ENCODE measurements around the gene PHEX. TPM values are rescaled to one million over a fixed set of nuclear protein-coding genes. Genes with fewer than 3 reads are reported as not detected.
A peak's percentile ranks its signal among the peaks of the same experiment; 100 is the strongest.

The PHEX gene
- total RNA-seq, 1 donor from 2014 or later = 0.96 TPM

GRCh38 chrX:22147942-22148341, 115.8 kb downstream of the PHEX start:
- peaks cover 28% of the 10 kb centered on the region for H3K9me3 Mint-ChIP-seq
- no peak for TF ChIP-seq CTCF (IDR thresholded peaks at IDR 0.05; ENCODE audit: unreplicated experiment)
- H3K4me1 Mint-ChIP-seq = peaks cover 15% of the 10 kb centered on the region
- peaks cover 10% of the 10 kb centered on the region for H3K36me3 Mint-ChIP-seq
- H3K27ac Mint-ChIP-seq = peak overlapping the region; percentile 83
- no peak for DNase-seq (ENCODE audit: low spot score in 2 of 2, unreplicated experiment in 2 of 2)
- H3K27me3 Mint-ChIP-seq (ENCODE audit: low read depth) = no peaks in the 10 kb centered on the region
- H3K4me3 Mint-ChIP-seq = no peak overlapping the region

GRCh38 chrX:22148565-22148964, 116.4 kb downstream of the PHEX start:
- Mint-ChIP-seq H3K27ac (no peak overlapping the region), H3K27me3 (ENCODE audit: low read depth) (no peaks in the 10 kb centered on the region)
- TF ChIP-seq CTCF (IDR thresholded peaks at IDR 0.05; ENCODE audit: unreplicated experiment) = no peak

GRCh38 chrX:22150371-22150770, 118.2 kb downstream of the PHEX start:
- Mint-ChIP-seq H3K27me3 (ENCODE audit: low read depth) (no peaks in the 10 kb centered on the region), H3K27ac (no peak overlapping the region), H3K9me3 (peaks cover 23% of the 10 kb centered on the region), H3K4me1 (peaks cover 12% of the 10 kb centered on the region), H3K4me3 (no peak overlapping the region), H3K36me3 (peaks cover 10% of the 10 kb centered on the region)
- DNase-seq (ENCODE audit: low spot score in 2 of 2, unreplicated experiment in 2 of 2) = no peak
- TF ChIP-seq CTCF (IDR thresholded peaks at IDR 0.05; ENCODE audit: unreplicated experiment) = no peak

More at GRCh38 chrX:22148565-22148964, 116.4 kb downstream of the PHEX start:
- peaks cover 10% of the 10 kb centered on the region for H3K36me3 Mint-ChIP-seq
- DNase-seq (ENCODE audit: low spot score in 2 of 2, unreplicated experiment in 2 of 2) = no peak
- no peak overlapping the region for H3K4me3 Mint-ChIP-seq
- peaks cover 25% of the 10 kb centered on the region for H3K9me3 Mint-ChIP-seq
- peaks cover 15% of the 10 kb centered on the region for H3K4me1 Mint-ChIP-seq

- H3K36me3 Mint-ChIP-seq = peaks cover 5% of the 10 kb centered on the region
- peaks cover 23% of the 10 kb centered on the region for H3K9me3 Mint-ChIP-seq
- no peak overlapping the region for H3K27ac Mint-ChIP-seq
- no peaks in the 10 kb centered on the region for H3K27me3 Mint-ChIP-seq (ENCODE audit: low read depth)
- no peak overlapping the region for H3K4me3 Mint-ChIP-seq
- peaks cover 28% of the 10 kb centered on the region for H3K4me1 Mint-ChIP-seq
- DNase-seq (ENCODE audit: low spot score in 2 of 2, unreplicated experiment in 2 of 2) = no peak
- TF ChIP-seq CTCF (IDR thresholded peaks at IDR 0.05; ENCODE audit: unreplicated experiment) = no peak
Observed at GRCh38 chrX:22155126-22155525, 123.0 kb downstream of the PHEX start.

GRCh38 chrX:22159071-22159470, 126.9 kb downstream of the PHEX start:
- no peak for DNase-seq (ENCODE audit: low spot score in 2 of 2, unreplicated experiment in 2 of 2)
- Mint-ChIP-seq H3K4me1 (peaks cover 27% of the 10 kb centered on the region), H3K9me3 (peaks cover 15% of the 10 kb centered on the region), H3K27me3 (ENCODE audit: low read depth) (no peaks in the 10 kb centered on the region), H3K27ac (peak overlapping the region; percentile 66), H3K36me3 (peaks cover 2% of the 10 kb centered on the region), H3K4me3 (no peak overlapping the region)
- TF ChIP-seq CTCF (IDR thresholded peaks at IDR 0.05; ENCODE audit: unreplicated experiment) = no peak

GRCh38 chrX:22163326-22163725, 131.2 kb downstream of the PHEX start:
- no peak for DNase-seq (ENCODE audit: low spot score in 2 of 2, unreplicated experiment in 2 of 2)
- H3K27ac Mint-ChIP-seq = no peak overlapping the region
- peaks cover 2% of the 10 kb centered on the region for H3K36me3 Mint-ChIP-seq
- H3K9me3 Mint-ChIP-seq = peaks cover 26% of the 10 kb centered on the region
- peaks cover 30% of the 10 kb centered on the region for H3K4me1 Mint-ChIP-seq
- H3K27me3 Mint-ChIP-seq (ENCODE audit: low read depth) = no peaks in the 10 kb centered on the region
- TF ChIP-seq CTCF (IDR thresholded peaks at IDR 0.05; ENCODE audit: unreplicated experiment) = no peak
- no peak overlapping the region for H3K4me3 Mint-ChIP-seq
